ENCODE results near the gene KCND2.

The KCND2 gene

DNA sequence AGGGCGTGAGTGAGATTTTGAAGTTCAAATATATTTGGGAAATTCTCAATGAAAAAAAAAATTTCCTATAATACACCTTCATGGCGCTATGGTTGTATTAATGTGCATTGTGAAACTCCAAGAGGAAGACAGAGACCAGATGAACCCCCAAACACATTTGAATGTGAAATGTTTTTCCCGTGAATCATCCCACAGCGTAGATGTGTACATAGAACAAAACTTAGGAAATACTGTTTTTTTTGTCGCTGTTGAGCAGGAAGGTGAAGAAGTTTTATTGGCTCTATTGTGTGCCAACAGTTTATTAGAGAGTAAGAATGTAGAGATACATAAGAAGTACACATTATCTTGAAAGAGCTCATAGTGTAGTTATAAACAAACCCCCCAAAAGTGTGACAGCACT lies 134.0 kb downstream of the KCND2 start:
- no peak for TF ChIP-seq GATA1 (IDR thresholded peaks at IDR 0.05; ENCODE audit: low read depth, low read length)
- no peak for TF ChIP-seq POLR2A (IDR thresholded peaks at IDR 0.05; ENCODE audit: low read length)
- no peak for DNase-seq

DNA sequence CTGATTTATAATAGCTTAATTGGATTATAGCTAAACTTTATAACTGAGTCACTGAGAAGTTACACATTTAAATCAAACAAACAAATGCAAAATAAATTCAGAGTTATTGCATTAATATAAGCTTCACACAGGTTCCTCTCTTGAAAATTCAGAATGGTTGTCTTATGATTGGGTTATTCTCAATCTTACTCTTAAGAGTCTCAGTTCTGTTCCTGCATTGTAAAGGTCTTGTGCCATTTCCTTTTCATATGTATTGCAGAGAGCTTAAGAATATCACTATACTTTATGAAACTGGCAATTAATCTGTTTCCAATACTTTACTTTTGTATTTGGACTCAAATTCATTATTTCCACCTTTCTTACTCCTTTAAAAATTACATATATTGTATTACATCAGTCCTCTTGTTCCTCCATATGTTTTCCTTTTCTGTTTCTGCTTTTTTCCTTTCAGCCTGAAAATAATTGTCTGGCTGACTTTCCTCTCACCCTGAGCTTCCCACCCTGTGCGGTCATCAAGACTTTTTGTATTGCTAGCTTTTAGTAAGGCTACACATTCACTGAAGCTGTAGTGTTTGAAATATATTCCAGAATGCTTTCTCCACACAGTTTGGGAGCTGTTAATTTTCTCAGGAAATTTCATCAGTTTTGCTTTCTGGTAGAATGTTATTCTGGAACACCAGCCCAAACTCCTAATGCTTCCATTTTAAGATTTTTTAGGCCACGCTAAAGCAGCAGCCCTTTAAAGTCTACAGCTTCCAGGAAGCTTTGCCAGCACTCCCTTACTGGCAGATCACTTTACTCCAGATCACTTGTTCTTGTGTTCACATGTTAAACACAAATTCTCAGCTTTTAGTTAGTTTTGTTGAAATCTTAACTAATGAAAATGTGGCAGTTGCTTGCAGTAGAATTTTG lies 139.4 kb downstream of the KCND2 start:
- no peak for DNase-seq
- TF ChIP-seq POLR2A (IDR thresholded peaks at IDR 0.05; ENCODE audit: low read length) (no peak), GATA1 (IDR thresholded peaks at IDR 0.05; ENCODE audit: low read depth, low read length) (no peak)

DNA sequence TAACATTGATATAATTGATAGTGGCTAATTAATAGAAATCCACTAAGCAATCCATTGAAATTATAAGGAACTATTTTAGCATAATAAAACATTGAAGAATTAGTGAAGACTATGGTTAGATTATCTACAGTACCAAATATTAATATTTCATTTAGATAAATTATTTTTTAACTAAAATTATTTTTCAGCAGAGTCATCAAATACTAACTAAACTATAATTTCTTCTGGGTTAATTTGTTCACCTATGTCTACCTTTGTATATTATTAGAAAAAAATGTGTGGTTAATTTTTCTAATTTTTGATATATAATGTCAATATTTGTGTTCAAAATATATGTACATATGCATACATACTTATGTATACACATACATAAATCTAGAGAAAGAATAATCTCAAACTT lies 140.2 kb downstream of the KCND2 start:
- DNase-seq = no peak
- TF ChIP-seq GATA1 (IDR thresholded peaks at IDR 0.05; ENCODE audit: low read depth, low read length) (no peak), POLR2A (IDR thresholded peaks at IDR 0.05; ENCODE audit: low read length) (no peak)

DNA sequence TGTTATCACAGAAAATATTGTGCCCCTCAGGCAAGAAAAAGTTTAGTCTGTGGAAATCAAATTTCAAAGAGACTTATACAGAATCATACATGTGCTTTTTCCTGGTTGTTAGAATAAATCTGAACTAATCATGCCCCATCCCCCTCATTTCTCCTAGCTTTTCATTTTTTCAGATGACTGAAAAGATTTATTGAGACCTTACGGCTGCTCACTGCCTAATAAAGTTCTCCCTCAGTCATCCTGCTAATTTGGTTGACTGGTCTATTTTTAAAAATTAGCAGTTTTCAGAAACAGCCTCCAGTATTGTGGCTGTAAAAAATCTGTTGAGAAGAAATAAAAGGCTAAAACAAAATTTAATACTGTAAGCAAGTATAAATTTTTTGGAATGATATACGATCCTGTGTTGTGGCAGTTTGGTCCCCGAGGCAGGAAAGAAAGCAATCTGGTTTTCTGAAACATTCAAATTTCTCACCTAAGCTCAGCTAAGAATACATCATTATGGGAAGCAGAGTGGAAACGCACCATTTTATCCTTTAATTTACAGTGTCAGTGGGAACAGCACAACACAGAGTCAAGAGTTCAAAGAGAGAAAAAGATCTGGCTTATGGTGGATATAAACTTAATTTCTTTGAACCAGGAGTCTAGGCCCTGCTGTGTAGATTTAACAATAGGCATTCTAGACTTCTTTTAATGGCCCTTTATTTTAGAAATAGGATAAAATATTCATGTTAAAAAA lies 144.4 kb downstream of the KCND2 start:
- TF ChIP-seq GATA1 (IDR thresholded peaks at IDR 0.05; ENCODE audit: low read depth, low read length) = no peak
- no peak for TF ChIP-seq POLR2A (IDR thresholded peaks at IDR 0.05; ENCODE audit: low read length)
- no peak for DNase-seq

DNA sequence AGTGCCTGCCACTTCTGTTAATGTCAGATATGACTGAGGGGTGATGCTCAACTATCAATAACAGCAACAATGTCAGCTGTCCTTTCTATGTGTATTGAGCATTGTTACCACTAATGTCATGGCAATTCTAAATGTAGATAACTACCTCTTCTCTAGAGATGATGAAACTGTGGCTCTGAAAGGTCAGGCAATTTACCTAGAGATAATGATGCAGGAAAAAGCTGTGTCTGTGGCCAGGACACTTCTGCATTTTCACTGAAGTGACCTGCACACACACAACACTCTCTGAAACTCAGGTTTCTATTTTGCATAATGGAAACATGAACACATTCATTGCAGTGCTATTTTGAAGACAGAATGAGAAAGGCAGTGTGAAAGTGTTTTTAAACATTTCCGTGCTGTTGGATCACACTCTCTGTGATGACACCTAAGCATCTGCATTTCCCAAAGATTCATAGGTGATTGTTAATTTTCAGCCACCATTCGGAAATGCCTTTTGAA lies 148.2 kb downstream of the KCND2 start:
- TF ChIP-seq GATA1 (IDR thresholded peaks at IDR 0.05; ENCODE audit: low read depth, low read length) = no peak
- TF ChIP-seq POLR2A (IDR thresholded peaks at IDR 0.05; ENCODE audit: low read length) = no peak
- no peak for DNase-seq

DNA sequence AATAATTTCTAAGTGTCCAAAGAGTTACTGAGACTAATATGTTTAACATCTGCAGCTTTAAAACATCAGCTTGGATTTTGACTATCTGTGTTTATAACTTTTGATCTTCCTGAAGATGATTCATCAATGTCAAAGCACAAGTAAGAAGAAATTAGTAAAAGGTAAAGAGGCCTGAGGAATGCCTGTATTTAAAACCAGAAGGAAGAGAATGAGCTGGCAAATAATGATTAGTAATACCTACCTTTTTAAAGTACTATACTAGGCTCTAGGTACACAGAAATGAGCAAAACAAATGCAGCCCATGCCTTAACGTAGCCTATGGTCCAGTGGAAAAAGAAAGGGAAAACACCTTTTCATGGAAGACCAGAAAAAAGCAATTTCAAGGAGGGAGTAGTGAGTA lies 158.0 kb downstream of the KCND2 start:
- no peak for DNase-seq
- TF ChIP-seq POLR2A (IDR thresholded peaks at IDR 0.05; ENCODE audit: low read length) = no peak
- TF ChIP-seq GATA1 (IDR thresholded peaks at IDR 0.05; ENCODE audit: low read depth, low read length) = no peak

DNA sequence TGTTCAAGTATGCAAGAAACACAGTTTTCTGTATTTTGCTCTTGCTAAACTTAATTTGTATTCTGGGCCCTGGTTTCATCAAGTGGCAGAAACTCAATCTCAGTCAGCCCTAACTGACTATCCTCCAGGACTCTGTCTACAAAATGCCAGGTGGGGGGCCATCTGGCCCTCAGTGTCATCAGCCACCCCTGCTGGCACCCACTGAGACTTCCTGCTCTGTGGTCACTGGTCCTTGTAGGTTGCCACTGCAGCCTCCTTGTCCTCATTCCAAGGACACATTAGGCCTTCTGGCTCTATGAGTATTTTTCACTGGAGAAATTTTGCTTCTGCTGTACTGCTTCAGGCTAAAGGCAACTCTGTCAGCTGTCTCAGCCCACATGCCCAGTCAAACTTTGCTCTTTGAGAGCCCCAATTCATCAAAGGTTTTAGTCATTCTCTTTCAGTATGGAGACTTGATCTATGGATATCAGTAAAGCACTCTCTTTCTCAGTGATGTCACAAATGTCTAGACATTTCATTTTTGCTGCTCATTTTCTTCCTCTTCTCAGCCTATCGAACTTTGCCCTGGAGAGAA lies 163.6 kb downstream of the KCND2 start:
- DNase-seq = no peak
- TF ChIP-seq POLR2A (IDR thresholded peaks at IDR 0.05; ENCODE audit: low read length) (no peak), GATA1 (IDR thresholded peaks at IDR 0.05; ENCODE audit: low read depth, low read length) (no peak)

DNA sequence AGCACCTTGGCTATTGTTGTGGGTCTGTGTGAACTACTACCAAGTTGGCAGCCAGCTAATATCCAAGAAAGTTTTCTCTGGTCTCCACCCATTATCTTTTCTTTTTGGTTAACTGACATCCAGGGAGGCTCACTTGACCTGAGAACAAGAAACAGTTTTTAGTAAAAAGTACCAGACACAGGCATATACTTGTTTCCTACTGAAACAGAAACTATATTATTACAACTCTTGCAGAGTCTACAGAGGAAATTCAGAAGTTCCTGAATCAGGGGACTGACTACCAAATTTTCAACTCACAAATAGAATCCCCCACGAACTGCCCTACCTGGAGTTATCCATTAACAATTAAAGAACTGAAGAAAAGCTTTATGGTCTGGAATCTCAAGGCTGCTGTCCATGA lies 168.9 kb downstream of the KCND2 start:
- TF ChIP-seq POLR2A (IDR thresholded peaks at IDR 0.05; ENCODE audit: low read length) (no peak), GATA1 (IDR thresholded peaks at IDR 0.05; ENCODE audit: low read depth, low read length) (no peak)
- no peak for DNase-seq

DNA sequence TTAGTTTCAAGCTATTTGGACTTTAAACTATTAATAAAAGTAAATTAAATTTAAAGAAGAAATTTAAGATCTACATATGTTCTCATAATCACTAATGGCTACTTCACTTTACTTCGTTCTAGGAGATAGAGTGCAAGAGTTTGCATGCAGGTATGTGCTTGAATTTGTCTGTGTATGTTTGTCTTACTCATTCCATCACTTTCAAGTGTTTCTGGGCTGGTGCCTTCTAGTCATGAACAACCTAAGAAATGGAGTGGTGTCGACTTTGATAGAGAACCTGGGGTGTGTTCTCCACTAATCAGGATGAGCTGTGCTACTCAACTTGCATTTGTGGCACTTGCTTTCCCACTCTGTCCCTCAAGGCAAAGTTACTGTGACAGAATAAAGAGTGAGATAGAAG lies 169.9 kb downstream of the KCND2 start:
- no peak for DNase-seq
- no peak for TF ChIP-seq GATA1 (IDR thresholded peaks at IDR 0.05; ENCODE audit: low read depth, low read length)
- TF ChIP-seq POLR2A (IDR thresholded peaks at IDR 0.05; ENCODE audit: low read length) = no peak

DNA sequence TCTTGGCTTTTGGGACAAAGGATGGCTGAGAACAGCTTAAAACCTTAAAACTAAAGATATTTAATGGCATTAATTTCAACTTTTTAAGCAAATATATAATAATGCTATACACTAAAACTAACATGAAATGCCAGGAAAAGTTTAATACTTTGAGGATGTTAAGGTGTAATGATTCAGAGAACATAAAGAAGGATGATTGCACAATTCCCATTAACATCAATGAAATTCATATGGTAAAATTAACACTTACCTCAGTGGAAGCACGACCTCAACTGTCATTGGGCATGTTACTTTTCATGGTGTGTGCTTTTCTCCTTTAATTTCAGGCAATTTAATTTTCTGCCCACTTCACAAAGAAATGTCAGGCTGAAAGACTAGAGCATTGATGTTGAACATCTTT lies 171.7 kb downstream of the KCND2 start:
- DNase-seq = no peak
- TF ChIP-seq POLR2A (IDR thresholded peaks at IDR 0.05; ENCODE audit: low read length) (no peak), GATA1 (IDR thresholded peaks at IDR 0.05; ENCODE audit: low read depth, low read length) (no peak)

DNA sequence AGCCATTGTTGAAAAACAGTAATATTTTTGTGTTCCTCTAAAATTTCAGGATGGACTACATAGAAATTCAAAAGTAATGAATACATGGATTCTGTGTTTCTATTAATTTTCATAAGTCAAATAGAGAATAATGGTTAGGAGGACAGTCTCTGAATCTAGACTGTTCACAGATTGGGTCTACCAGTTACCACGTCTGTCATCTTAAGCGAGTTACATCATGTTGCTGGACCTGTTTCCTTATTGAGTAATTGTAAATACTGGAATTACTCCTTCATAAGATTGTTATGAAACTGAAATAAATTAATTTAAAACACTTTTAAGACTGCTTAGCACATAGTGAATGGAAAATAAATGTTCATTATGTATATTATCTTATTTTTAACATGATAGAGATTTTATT lies 172.3 kb downstream of the KCND2 start:
- TF ChIP-seq GATA1 (IDR thresholded peaks at IDR 0.05; ENCODE audit: low read depth, low read length) (no peak), POLR2A (IDR thresholded peaks at IDR 0.05; ENCODE audit: low read length) (no peak)
- no peak for DNase-seq

DNA sequence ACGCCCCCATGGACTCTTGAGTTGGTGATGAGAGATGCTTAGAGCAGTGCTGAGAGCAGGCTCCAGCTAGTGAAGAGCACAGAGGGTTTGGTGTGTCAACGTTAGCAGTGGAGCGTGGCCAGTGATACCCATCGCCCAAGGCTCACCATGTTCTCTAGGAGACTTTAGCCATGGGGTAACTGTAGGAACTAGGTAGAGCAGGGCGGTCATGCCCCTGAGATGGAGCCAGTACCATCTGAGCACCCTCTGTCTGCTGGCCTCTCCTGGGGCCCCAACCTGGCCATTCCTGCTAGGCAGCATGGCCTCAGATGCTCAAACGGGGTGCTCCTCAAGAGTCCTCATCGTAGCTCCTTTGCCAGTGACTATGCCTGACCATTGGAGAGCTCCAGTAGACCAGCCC lies 179.7 kb downstream of the KCND2 start:
- no peak for DNase-seq
- TF ChIP-seq GATA1 (IDR thresholded peaks at IDR 0.05; ENCODE audit: low read depth, low read length) = no peak
- TF ChIP-seq POLR2A (IDR thresholded peaks at IDR 0.05; ENCODE audit: low read length) = no peak

DNA sequence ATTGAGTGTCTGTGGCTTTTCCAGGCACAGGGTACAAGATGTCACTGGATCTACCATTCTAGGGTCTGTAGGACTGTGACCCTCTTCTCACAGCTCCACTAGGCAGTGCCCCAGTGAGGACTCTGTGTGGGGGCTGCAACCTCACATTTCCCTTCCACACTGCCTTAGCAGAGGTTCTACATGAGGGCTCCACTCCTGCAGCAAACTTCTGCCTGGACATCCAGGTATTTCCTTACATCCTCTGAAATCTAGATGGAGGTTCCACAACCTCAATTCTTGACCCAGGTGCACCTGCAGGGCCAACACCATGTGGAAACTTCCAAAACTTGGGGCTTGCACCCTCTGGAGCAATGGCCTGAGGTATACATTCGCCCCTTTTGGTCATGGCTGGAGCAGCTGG lies 183.7 kb downstream of the KCND2 start:
- DNase-seq = no peak
- TF ChIP-seq GATA1 (IDR thresholded peaks at IDR 0.05; ENCODE audit: low read depth, low read length) (no peak), POLR2A (IDR thresholded peaks at IDR 0.05; ENCODE audit: low read length) (no peak)

DNA sequence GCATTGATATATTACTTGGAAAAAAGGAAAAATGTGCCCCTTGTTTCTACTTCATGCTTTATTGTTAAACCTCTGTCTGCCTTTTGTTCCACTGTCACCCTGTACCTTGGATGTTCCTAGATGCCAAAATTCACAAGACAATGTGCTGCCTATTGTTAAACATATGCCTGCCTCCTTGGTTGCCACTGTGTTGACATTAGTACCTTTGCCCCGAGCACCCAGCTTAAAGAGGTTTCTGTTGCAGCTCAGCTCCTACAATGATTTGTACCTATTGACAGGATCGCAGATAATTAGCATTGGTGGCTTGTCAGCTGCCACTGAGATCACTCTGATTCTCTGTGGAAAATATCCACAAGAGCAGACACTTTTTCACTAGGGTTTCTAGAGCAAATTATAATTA lies 188.0 kb downstream of the KCND2 start:
- no peak for DNase-seq
- TF ChIP-seq POLR2A (IDR thresholded peaks at IDR 0.05; ENCODE audit: low read length) (no peak), GATA1 (IDR thresholded peaks at IDR 0.05; ENCODE audit: low read depth, low read length) (no peak)

Measured in erythroblast (primary cell).